HEK293T (cell line): ENCODE results near the gene GALK2.

Experiments used
- FOXA1 ChIP-seq: fragments of 450-650 bp; IDR thresholded peaks from 2 replicates; pipeline ENCODE4 v1.6.1; 2016; ENCODE audit warnings: mild to moderate bottlenecking
- SP1 ChIP-seq: fragments of 450-650 bp; IDR thresholded peaks from 2 replicates; pipeline ENCODE4 v1.6.1; 2017
- SUZ12 ChIP-seq: fragments of 450-650 bp; IDR thresholded peaks from 2 replicates; pipeline ENCODE4 v1.6.1; 2016; ENCODE audit warnings: mild to moderate bottlenecking

DNA sequence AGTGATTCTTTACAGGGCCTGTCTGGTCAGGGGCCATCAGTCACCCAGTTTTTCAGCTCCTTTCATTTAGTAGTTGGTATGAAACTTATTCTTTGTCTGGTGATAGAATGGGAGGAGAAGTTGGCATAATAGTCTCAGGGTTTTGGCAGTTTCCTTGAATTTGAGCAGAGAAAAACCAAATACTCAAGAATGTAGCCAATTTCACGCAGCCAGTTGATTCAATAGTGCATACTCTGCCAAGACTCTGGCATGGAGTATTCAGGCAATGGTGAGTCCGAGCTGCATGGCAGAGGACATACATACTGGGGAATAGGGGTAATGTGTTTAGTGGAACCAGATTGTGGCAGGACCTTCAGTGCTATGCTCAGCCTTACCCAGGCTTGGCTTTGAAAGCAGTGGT, 118.3 kb downstream of the GALK2 start:
- TF ChIP-seq FOXA1 = no peak
- TF ChIP-seq SUZ12 = no peak
- TF ChIP-seq SP1 = no peak
